HCT116 (cell line): ENCODE measurements around the gene KCNK16. TPM values are rescaled to one million over a fixed set of nuclear protein-coding genes. Genes with fewer than 3 reads are reported as not detected.

Experiments
- ATAC-seq: fragments of 200-7000 bp; cut with Tn5 transposase; 2 replicates; pipeline ENCODE4 v1.9.1; 2020; ENCODE audit warnings: mild to moderate bottlenecking, moderate library complexity
- BruUV-seq: library from RNA; stranded (reverse); fragments of 400-500 nt; replicated peaks from 2 replicates; lab custom pipeline; 2021; lab: Mats Ljungman, UMichigan
- CTCF ChIA-PET: fragments of 300-600 bp; sonication (Branson Sonifier 250); formaldehyde crosslinking; loops from one replicate; lab custom pipeline; 2021; ENCODE audit warnings: antibody characterized with exemption; lab: Charles Lee
- POLR2A ChIA-PET: fragments of 300-600, 350-600 bp; sonication (Branson Sonifier 250); formaldehyde crosslinking; loops from one replicate; lab custom pipeline; 2021; ENCODE audit warnings: antibody characterized with exemption; lab: Charles Lee
- RAD21 ChIA-PET, 2 experiments: fragments of 300-600 bp; sonication (Branson Sonifier 250); formaldehyde crosslinking; loops; one replicate each; lab custom pipeline; 2023; ENCODE audit warnings: low total read pairs in 2 of 2; ENCODE audit not compliant: uncharacterized antibody in 2 of 2, unreplicated experiment in 2 of 2, low non-redundant PET in 1 of 2; lab: Charles Lee
- DNase-seq: peaks from one replicate; pipeline ENCODE4 v3.0.0-alpha.2; 2010; ENCODE audit warnings: low read depth, low spot score
- H2AFZ ChIP-seq: fragments of 200-600 bp; shearing (Covaris generic), sonication (generic); 2 replicates; pipeline ENCODE4 v1.6.1; 2017; ENCODE audit warnings: low read depth, mixed run types, mixed read lengths, antibody characterized with exemption, low read length; ENCODE audit not compliant: poor library complexity, severe bottlenecking
- H3K27ac ChIP-seq: 2 replicates; pipeline ENCODE4 v1.5.1; 2012; ENCODE audit warnings: low read depth, low read length
- H3K27me3 ChIP-seq: fragments of 200-600 bp; sonication (generic); 2 replicates; pipeline ENCODE4 v1.6.1; 2016; ENCODE audit warnings: mixed run types, low read length, mixed read lengths; ENCODE audit not compliant: insufficient read depth
- H3K36me3 ChIP-seq, 2 experiments: fragments of 200-500 bp in 1 of 2; fragments of 200-600 bp in 1 of 2; sonication (Bioruptor generic) in 1 of 2; sonication (generic) in 1 of 2; 2 replicates each; pipeline versions ENCODE4 v1.5.1 to v1.6.1; 2014 to 2016; ENCODE audit warnings: low read length in 2 of 2, inconsistent platforms in 1 of 2, mixed read lengths in 1 of 2, mixed run types in 1 of 2; ENCODE audit not compliant: insufficient read depth in 2 of 2, control insufficient read depth in 1 of 2
- H3K4me1 ChIP-seq, 2 experiments: fragments of 200-600 bp in 1 of 2; sonication (generic) in 1 of 2; 2 replicates each; pipeline versions ENCODE4 v1.5.1 to v1.6.1; 2012 to 2017; ENCODE audit warnings: low read length in 2 of 2, inconsistent platforms in 1 of 2, mild to moderate bottlenecking in 1 of 2, mixed read lengths in 1 of 2, mixed run types in 1 of 2, moderate library complexity in 1 of 2; ENCODE audit not compliant: insufficient read depth in 2 of 2, control insufficient read depth in 1 of 2
- H3K4me2 ChIP-seq: fragments of 200-600 bp; sonication (generic); 2 replicates; pipeline ENCODE4 v1.6.1; 2017; ENCODE audit warnings: mixed run types, low read length, mixed read lengths
- H3K4me3 ChIP-seq, 2 experiments: fragments of 200-600 bp in 1 of 2; sonication (generic) in 1 of 2; replicated peaks in 1 of 2; 2 replicates each; pipeline ENCODE4 v1.5.1; 2011 to 2016; ENCODE audit warnings: low read length in 2 of 2, control low read depth in 1 of 2, low read depth in 1 of 2, mild to moderate bottlenecking in 1 of 2, mixed read lengths in 1 of 2, mixed run types in 1 of 2
- H3K79me2 ChIP-seq: fragments of 200-600 bp; sonication (generic); 2 replicates; pipeline ENCODE4 v1.6.1; 2017; ENCODE audit warnings: mild to moderate bottlenecking, mixed run types, low read length, moderate library complexity, mixed read lengths; ENCODE audit not compliant: insufficient read depth
- H3K9ac ChIP-seq: fragments of 200-600 bp; sonication (generic); 2 replicates; pipeline ENCODE4 v1.6.1; 2016; ENCODE audit warnings: low read length, mixed read lengths
- H3K9me2 ChIP-seq: fragments of 200-600 bp; sonication (generic), shearing (Covaris generic); 2 replicates; pipeline ENCODE4 v1.6.1; 2017; ENCODE audit warnings: mixed run types, mild to moderate bottlenecking, moderate library complexity; ENCODE audit not compliant: insufficient read depth
- H3K9me3 ChIP-seq, 2 experiments: fragments of 200-500 bp in 1 of 2; fragments of 200-600 bp in 1 of 2; sonication (Bioruptor generic) in 1 of 2; sonication (generic) in 1 of 2; 2 replicates each; pipeline ENCODE4 v1.6.1; 2014 to 2017; ENCODE audit warnings: low read length in 2 of 2, mixed read lengths in 2 of 2, inconsistent platforms in 1 of 2, low read depth in 1 of 2, mild to moderate bottlenecking in 1 of 2, mixed run types in 1 of 2, moderate library complexity in 1 of 2; ENCODE audit not compliant: control insufficient read depth in 1 of 2, insufficient read depth in 1 of 2
- H4K20me1 ChIP-seq: fragments of 200-600 bp; sonication (generic), shearing (Covaris generic); 2 replicates; pipeline ENCODE4 v1.6.1; 2017; ENCODE audit warnings: mixed run types, mild to moderate bottlenecking, moderate library complexity; ENCODE audit not compliant: insufficient read depth
- EGR1 ChIP-seq: IDR thresholded peaks from 2 replicates; pipeline ENCODE4 v1.6.1; 2012; ENCODE audit warnings: low read depth
- EZH2 ChIP-seq: fragments of 200-600 bp; sonication (generic); IDR thresholded peaks from 2 replicates; pipeline ENCODE4 v1.6.1; 2017; ENCODE audit warnings: antibody characterized with exemption, mixed run types
- EZH2phosphoT487 ChIP-seq: fragments of 200-600 bp; IDR thresholded peaks from 2 replicates; pipeline ENCODE4 v1.6.1; 2018; ENCODE audit warnings: antibody characterized with exemption, borderline replicate concordance
- FOSL1 ChIP-seq: IDR thresholded peaks from 2 replicates; pipeline ENCODE4 v1.6.1; 2012; ENCODE audit warnings: low read depth
- JUND ChIP-seq: IDR thresholded peaks from 2 replicates; pipeline ENCODE4 v1.6.1; 2012
- POLR2AphosphoS5 ChIP-seq: IDR thresholded peaks from 2 replicates; pipeline ENCODE4 v1.6.1; 2011; ENCODE audit warnings: mild to moderate bottlenecking, low read depth, low read length, moderate library complexity
- RAD21 ChIP-seq: IDR thresholded peaks from 2 replicates; pipeline ENCODE4 v1.6.1; 2012; ENCODE audit warnings: low read depth, mild to moderate bottlenecking
- SIN3A ChIP-seq: IDR thresholded peaks from 2 replicates; pipeline ENCODE4 v1.6.1; 2012; ENCODE audit warnings: low read depth
- YY1 ChIP-seq: IDR thresholded peaks from 2 replicates; pipeline ENCODE4 v1.6.1; 2011; ENCODE audit warnings: low read length, low read depth, moderate library complexity, mild to moderate bottlenecking; ENCODE audit not compliant: insufficient replicate concordance; ENCODE audit errors: extremely low read depth
- ZFX ChIP-seq: fragments of 450-650 bp; IDR thresholded peaks from 2 replicates; pipeline ENCODE4 v1.6.1; 2017
- intact Hi-C: fragments of 100-400 bp; cut with micrococcal nuclease; formaldehyde crosslinking; loops from 2 replicates; pipeline ENCODE4 v1.10.0; 2022
- total RNA-seq: library from RNA; stranded (reverse); gene quantifications from one replicate; pipeline ENCODE4 v1.2.1, GENCODE V29; 2021; ENCODE audit not compliant: unreplicated experiment
- TF ChIP-seq, protein P1 (sequence below): IDR thresholded peaks from 2 replicates; pipeline ENCODE4 v1.6.1; 2012
- TF ChIP-seq, protein P2 (sequence below): IDR thresholded peaks from 2 replicates; pipeline ENCODE4 v1.6.1; 2012
- TF ChIP-seq, protein P3 (sequence below), 3 experiments: fragments of 200-600 bp in 1 of 3; sonication (generic) in 1 of 3; IDR thresholded peaks in 2 of 3; conservative IDR thresholded peaks in 1 of 3; 2 replicates each; pipeline ENCODE4 v1.5.1; 2012 to 2017; ENCODE audit warnings: low read depth in 2 of 3, low read length in 2 of 3, antibody characterized with exemption in 1 of 3, borderline replicate concordance in 1 of 3, control low read depth in 1 of 3, mild to moderate bottlenecking in 1 of 3, mixed read lengths in 1 of 3, mixed run types in 1 of 3, moderate library complexity in 1 of 3; ENCODE audit not compliant: insufficient read depth in 1 of 3
- TF ChIP-seq, protein P4 (sequence below): IDR thresholded peaks from 2 replicates; pipeline ENCODE4 v1.6.1; 2012; ENCODE audit warnings: low read depth

KCNK16 gene
- total RNA-seq, 1 experiment from 2014 or later = not detected

DNA sequence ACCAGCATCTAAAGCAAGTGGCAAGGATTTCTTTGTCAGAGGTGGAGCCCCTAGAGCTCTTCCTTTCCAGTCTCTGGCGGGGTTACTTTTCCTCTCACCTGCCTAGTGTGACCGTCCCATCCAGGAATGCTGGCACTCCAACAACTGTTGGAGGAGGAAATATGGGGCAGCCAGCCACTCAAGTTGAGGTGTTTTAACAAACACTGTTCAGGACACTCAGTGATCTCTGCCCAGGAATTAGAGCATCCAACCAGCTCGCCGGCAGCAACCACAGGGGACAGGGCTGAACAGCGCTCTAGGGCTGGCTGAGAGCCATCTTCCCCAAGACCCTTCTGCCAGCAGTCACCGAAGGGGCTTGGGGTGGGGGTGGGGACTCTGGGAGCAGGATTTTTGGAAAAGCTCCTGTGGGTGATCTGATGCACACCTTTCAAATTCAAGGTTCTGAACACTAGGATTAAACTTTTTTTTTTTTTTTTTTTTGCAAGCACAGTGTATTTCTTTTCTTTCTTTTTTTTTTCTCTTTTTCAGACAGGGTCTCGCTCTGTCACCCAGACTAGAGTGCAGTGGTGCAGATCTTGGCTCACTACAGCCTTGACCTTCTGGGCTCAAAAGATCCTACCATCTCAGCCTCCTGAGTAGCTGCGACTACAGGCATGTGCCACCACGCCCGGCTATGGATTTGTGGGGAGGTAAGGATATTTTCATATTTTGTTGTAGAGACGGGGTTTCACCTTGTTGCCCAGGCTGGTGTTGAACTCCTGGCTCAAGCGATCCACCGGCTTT lies 28.4 kb upstream of the KCNK16 start:
- H3K4me1 ChIP-seq = no peaks in the 10 kb centered on the region
- no peaks in the 10 kb centered on the region for H3K9me2 ChIP-seq
- no peak overlapping the region for H3K4me3 ChIP-seq
- ChIA-PET RAD21 (no interaction called here), CTCF (no interaction called here), POLR2A (no interaction called here)
- DNase-seq = no peak
- intact Hi-C loops = no loop called here
- H2AFZ ChIP-seq = no peak overlapping the region
- H3K9me3 ChIP-seq = no peaks in the 10 kb centered on the region
- no peaks in the 10 kb centered on the region for H3K79me2 ChIP-seq
- no peaks in the 10 kb centered on the region for H4K20me1 ChIP-seq
- H3K36me3 ChIP-seq = no peaks in the 10 kb centered on the region
- H3K27ac ChIP-seq = no peak overlapping the region
- H3K27me3 ChIP-seq = no peaks in the 10 kb centered on the region; the same call in 1 of the 2 replicates
- ATAC-seq = no peak
- H3K9ac ChIP-seq = no peak overlapping the region
- H3K4me2 ChIP-seq = no peak overlapping the region
- BruUV-seq = no TSS peak
- TF ChIP-seq ZFX (no peak), EZH2phosphoT487 (no peak), JUND (no peak), YY1 (no peak), SIN3A (no peak), RAD21 (no peak), POLR2AphosphoS5 (no peak), EZH2 (no peak), FOSL1 (no peak), EGR1 (no peak)
- TF ChIP-seq, protein P1, sequence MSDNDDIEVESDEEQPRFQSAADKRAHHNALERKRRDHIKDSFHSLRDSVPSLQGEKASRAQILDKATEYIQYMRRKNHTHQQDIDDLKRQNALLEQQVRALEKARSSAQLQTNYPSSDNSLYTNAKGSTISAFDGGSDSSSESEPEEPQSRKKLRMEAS = no peak
- TF ChIP-seq, protein P2, sequence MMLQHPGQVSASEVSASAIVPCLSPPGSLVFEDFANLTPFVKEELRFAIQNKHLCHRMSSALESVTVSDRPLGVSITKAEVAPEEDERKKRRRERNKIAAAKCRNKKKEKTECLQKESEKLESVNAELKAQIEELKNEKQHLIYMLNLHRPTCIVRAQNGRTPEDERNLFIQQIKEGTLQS = no peak
- TF ChIP-seq, protein P3, sequence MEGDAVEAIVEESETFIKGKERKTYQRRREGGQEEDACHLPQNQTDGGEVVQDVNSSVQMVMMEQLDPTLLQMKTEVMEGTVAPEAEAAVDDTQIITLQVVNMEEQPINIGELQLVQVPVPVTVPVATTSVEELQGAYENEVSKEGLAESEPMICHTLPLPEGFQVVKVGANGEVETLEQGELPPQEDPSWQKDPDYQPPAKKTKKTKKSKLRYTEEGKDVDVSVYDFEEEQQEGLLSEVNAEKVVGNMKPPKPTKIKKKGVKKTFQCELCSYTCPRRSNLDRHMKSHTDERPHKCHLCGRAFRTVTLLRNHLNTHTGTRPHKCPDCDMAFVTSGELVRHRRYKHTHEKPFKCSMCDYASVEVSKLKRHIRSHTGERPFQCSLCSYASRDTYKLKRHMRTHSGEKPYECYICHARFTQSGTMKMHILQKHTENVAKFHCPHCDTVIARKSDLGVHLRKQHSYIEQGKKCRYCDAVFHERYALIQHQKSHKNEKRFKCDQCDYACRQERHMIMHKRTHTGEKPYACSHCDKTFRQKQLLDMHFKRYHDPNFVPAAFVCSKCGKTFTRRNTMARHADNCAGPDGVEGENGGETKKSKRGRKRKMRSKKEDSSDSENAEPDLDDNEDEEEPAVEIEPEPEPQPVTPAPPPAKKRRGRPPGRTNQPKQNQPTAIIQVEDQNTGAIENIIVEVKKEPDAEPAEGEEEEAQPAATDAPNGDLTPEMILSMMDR (IDR thresholded peaks at IDR 0.05 in 2 of 3, conservative IDR thresholded peaks at IDR 0.05 in 1 of 3; ENCODE audit: borderline replicate concordance in 1 of 3, insufficient read depth in 1 of 3, low read depth in 2 of 3, low read length in 2 of 3) = no peak
- TF ChIP-seq, protein P4, sequence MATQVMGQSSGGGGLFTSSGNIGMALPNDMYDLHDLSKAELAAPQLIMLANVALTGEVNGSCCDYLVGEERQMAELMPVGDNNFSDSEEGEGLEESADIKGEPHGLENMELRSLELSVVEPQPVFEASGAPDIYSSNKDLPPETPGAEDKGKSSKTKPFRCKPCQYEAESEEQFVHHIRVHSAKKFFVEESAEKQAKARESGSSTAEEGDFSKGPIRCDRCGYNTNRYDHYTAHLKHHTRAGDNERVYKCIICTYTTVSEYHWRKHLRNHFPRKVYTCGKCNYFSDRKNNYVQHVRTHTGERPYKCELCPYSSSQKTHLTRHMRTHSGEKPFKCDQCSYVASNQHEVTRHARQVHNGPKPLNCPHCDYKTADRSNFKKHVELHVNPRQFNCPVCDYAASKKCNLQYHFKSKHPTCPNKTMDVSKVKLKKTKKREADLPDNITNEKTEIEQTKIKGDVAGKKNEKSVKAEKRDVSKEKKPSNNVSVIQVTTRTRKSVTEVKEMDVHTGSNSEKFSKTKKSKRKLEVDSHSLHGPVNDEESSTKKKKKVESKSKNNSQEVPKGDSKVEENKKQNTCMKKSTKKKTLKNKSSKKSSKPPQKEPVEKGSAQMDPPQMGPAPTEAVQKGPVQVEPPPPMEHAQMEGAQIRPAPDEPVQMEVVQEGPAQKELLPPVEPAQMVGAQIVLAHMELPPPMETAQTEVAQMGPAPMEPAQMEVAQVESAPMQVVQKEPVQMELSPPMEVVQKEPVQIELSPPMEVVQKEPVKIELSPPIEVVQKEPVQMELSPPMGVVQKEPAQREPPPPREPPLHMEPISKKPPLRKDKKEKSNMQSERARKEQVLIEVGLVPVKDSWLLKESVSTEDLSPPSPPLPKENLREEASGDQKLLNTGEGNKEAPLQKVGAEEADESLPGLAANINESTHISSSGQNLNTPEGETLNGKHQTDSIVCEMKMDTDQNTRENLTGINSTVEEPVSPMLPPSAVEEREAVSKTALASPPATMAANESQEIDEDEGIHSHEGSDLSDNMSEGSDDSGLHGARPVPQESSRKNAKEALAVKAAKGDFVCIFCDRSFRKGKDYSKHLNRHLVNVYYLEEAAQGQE = no peak
